NCI-H1417 (cell line): ENCODE results near the gene TMC4.
A peak's percentile ranks its signal among the peaks of the same experiment; 100 is the strongest.

Source experiments
- DNase-seq, 3 experiments: peaks; one replicate each; lab custom pipeline; 2025; lab: John Stamatoyannopoulos, UW

The TMC4 gene

GRCh38 chr19:54154603-54155345, 18.2 kb downstream of the TMC4 start:
- DNase-seq: no peak

GRCh38 chr19:54153731-54154326, 19.1 kb downstream of the TMC4 start:
- no peak for DNase-seq

GRCh38 chr19:54152878-54153524, 20.0 kb downstream of the TMC4 start:
- no peak for DNase-seq

GRCh38 chr19:54152267-54152666, 20.7 kb downstream of the TMC4 start:
- no peak for DNase-seq

- no peak for DNase-seq
Observed at GRCh38 chr19:54151362-54152035, 21.5 kb downstream of the TMC4 start.

GRCh38 chr19:54149021-54149812, 23.7 kb downstream of the TMC4 start:
- DNase-seq: no peak

GRCh38 chr19:54148158-54148557, 24.8 kb downstream of the TMC4 start:
- no peak for DNase-seq

GRCh38 chr19:54147676-54148075, 25.3 kb downstream of the TMC4 start:
- DNase-seq: no peak

GRCh38 chr19:54145541-54146158, 27.3 kb downstream of the TMC4 start:
- no peak for DNase-seq

- no peak for DNase-seq
Observed at GRCh38 chr19:54142166-54142780, 30.7 kb downstream of the TMC4 start.

- no peak for DNase-seq
Observed at GRCh38 chr19:54141356-54141755, 31.6 kb downstream of the TMC4 start.

- peak in 1 of 3 experiments; percentile 24 for DNase-seq
Observed at GRCh38 chr19:54138489-54139256, 34.3 kb downstream of the TMC4 start.

- DNase-seq: peak in 2 of 3 experiments; percentile 39 to 44
Observed at GRCh38 chr19:54137699-54138488, 35.1 kb downstream of the TMC4 start, which contains the start of gene CNOT3. Gene CNOT3 (plus strand): TSS chr19:54137762. CDS start chr19:54142979, 5,217 bp downstream.

- DNase-seq: peak; percentile 99 to 100 (median 100)
Observed at GRCh38 chr19:54136864-54137698, 35.9 kb downstream of the TMC4 start.

- peak in 1 of 3 experiments; percentile 74 for DNase-seq
Observed at GRCh38 chr19:54136086-54136863, 36.7 kb downstream of the TMC4 start.

- no peak for DNase-seq
Observed at GRCh38 chr19:54133957-54134590, 38.9 kb downstream of the TMC4 start.
